HEK293T (cell line): ENCODE measurements around the gene HSF5.

Experiments used
- CTCF ChIA-PET: fragments of 350-600 bp; formaldehyde crosslinking; extraction: SDS; loops from one replicate; lab custom pipeline; 2021; ENCODE audit warnings: antibody characterized with exemption, inconsistent platforms; lab: Yijun Ruan, JAX
- POLR2A ChIA-PET: fragments of 350-600 bp; formaldehyde crosslinking; extraction: SDS; loops from one replicate; lab custom pipeline; 2020; ENCODE audit warnings: antibody characterized with exemption, inconsistent platforms; lab: Yijun Ruan, JAX
- DNase-seq: peaks from one replicate; pipeline ENCODE4 v3.0.0; 2012; ENCODE audit warnings: mixed read lengths; ENCODE audit errors: extremely low spot score
- ARNT ChIP-seq: fragments of 450-650 bp; IDR thresholded peaks from 2 replicates; pipeline ENCODE4 v1.6.1; 2017; ENCODE audit warnings: mild to moderate bottlenecking
- BHLHE40 ChIP-seq: fragments of 450-650 bp; IDR thresholded peaks from 2 replicates; pipeline ENCODE4 v1.6.1; 2016; ENCODE audit warnings: mild to moderate bottlenecking, moderate library complexity, borderline replicate concordance
- CTBP1 ChIP-seq: fragments of 450-650 bp; IDR thresholded peaks from 2 replicates; pipeline ENCODE4 v1.6.1; 2016; ENCODE audit warnings: borderline replicate concordance
- ELF4 ChIP-seq: fragments of 450-650 bp; IDR thresholded peaks from 2 replicates; pipeline ENCODE4 v1.6.1; 2017; ENCODE audit warnings: antibody characterized with exemption
- FOXA1 ChIP-seq: fragments of 450-650 bp; IDR thresholded peaks from 2 replicates; pipeline ENCODE4 v1.6.1; 2016; ENCODE audit warnings: mild to moderate bottlenecking
- FOXK2 ChIP-seq: fragments of 450-650 bp; IDR thresholded peaks from 2 replicates; pipeline ENCODE4 v1.6.1; 2016; ENCODE audit warnings: mild to moderate bottlenecking
- FOXM1 ChIP-seq: fragments of 450-650 bp; IDR thresholded peaks from 2 replicates; pipeline ENCODE4 v1.6.1; 2017; ENCODE audit warnings: mild to moderate bottlenecking, borderline replicate concordance
- HDGF ChIP-seq: fragments of 450-650 bp; IDR thresholded peaks from 2 replicates; pipeline ENCODE4 v1.6.1; 2017; ENCODE audit warnings: antibody characterized with exemption, borderline replicate concordance
- L3MBTL2 ChIP-seq: fragments of 450-650 bp; conservative IDR thresholded peaks from 2 replicates; pipeline ENCODE4 v1.6.1; 2016; ENCODE audit warnings: mild to moderate bottlenecking
- LEF1 ChIP-seq: fragments of 450-650 bp; IDR thresholded peaks from 2 replicates; pipeline ENCODE4 v1.6.1; 2017; ENCODE audit warnings: mild to moderate bottlenecking, borderline replicate concordance
- NFRKB ChIP-seq: fragments of 450-650 bp; IDR thresholded peaks from 2 replicates; pipeline ENCODE4 v1.6.1; 2016; ENCODE audit warnings: mild to moderate bottlenecking, moderate library complexity
- SP1 ChIP-seq: fragments of 450-650 bp; IDR thresholded peaks from 2 replicates; pipeline ENCODE4 v1.6.1; 2017
- SUZ12 ChIP-seq: fragments of 450-650 bp; IDR thresholded peaks from 2 replicates; pipeline ENCODE4 v1.6.1; 2016; ENCODE audit warnings: mild to moderate bottlenecking
- TARDBP ChIP-seq: fragments of 450-650 bp; IDR thresholded peaks from 2 replicates; pipeline ENCODE4 v1.6.1; 2016
- ZNF384 ChIP-seq: fragments of 450-650 bp; IDR thresholded peaks from 2 replicates; pipeline ENCODE4 v1.6.1; 2016
- TF ChIP-seq, protein P1 (sequence below): fragments of 450-650 bp; IDR thresholded peaks from 2 replicates; pipeline ENCODE4 v1.6.1; 2016

The HSF5 gene

DNA sequence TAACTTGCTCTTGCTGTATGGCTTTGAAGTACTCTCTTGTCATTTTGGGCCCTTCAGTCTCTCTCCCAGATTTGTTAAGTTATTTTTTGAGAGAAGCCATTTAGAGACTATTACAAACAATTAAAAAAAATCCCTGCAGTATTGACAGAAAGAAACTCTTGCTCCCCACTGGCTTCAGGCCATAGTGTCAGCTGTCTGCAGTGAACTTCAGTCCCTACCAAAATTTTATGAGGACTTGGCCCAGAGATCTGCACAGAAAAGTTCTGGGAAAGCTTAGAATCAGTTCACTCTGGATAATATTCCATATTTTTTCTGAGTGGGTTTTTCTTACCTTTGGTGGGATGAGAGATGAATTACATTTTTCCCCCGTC, 105.4 kb downstream of the HSF5 start:
- POLR2A ChIA-PET, result interaction anchor here (1.2 to 1.7 kb wide), 2 partner anchors 31 to 32 kb away, joined by 6 to 7 read pairs; partner anchors contain the start of gene SUPT4H1
- no peak for TF ChIP-seq NFRKB
- TF ChIP-seq BHLHE40, result no peak
- no peak for TF ChIP-seq TARDBP
- no peak for TF ChIP-seq ELF4
- TF ChIP-seq, protein P1, sequence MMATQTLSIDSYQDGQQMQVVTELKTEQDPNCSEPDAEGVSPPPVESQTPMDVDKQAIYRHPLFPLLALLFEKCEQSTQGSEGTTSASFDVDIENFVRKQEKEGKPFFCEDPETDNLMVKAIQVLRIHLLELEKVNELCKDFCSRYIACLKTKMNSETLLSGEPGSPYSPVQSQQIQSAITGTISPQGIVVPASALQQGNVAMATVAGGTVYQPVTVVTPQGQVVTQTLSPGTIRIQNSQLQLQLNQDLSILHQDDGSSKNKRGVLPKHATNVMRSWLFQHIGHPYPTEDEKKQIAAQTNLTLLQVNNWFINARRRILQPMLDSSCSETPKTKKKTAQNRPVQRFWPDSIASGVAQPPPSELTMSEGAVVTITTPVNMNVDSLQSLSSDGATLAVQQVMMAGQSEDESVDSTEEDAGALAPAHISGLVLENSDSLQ, result no peak
- no peak for TF ChIP-seq SUZ12
- no peak for TF ChIP-seq SP1
- TF ChIP-seq LEF1, result no peak
- no peak for TF ChIP-seq CTBP1
- TF ChIP-seq ZNF384, result no peak

DNA sequence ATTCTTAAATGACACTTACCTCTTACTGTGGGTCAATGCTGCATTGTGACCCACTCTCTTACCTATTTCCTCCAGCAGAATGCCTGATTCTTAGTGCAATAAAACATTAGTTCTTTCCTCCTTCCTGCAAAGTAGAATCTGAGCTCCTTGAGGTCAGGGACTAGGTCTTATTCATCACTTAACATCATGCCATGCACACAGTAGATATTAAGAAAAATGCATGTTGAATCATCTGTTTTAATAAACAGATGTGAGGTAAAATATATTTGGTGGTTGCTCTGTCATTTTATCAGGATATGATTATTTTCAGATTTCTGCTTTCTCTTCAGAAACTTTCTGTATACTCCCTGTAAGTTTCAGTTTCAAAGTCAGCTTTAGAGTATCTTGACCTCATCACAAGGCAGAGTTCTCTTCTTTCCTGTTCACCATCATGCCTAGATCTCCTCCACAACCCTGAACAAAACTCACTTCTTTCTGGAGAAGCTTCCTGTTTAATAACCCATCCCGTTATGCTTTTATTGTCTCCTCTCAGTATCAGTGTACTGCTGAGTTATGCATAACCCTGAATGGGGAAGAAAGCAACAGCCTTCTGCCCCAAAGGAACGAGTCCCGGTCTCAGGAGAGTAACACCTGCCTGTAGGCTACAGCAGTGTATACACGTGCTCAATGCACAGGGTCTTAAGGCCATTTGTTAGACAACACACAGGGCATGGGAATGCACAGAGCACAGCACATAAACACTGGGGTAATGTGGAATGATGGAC, 105.9 kb downstream of the HSF5 start:
- no peak for DNase-seq
- ChIA-PET POLR2A (interaction anchor here (1.2 kb wide), 1 partner anchor 30 kb away, joined by 7 read pairs; the partner anchor contains the start of gene SUPT4H1), CTCF (no interaction called here)
- TF ChIP-seq FOXK2 (no peak), ELF4 (no peak), HDGF (no peak), ZNF384 (no peak), LEF1 (no peak), ARNT (no peak), FOXM1 (no peak), FOXA1 (no peak), SUZ12 (no peak)
- TF ChIP-seq, protein P1, result no peak

More for the DNA sequence above, 105.4 kb downstream of the HSF5 start:
- CTCF ChIA-PET, result no interaction called here
- DNase-seq, result no peak

DNA sequence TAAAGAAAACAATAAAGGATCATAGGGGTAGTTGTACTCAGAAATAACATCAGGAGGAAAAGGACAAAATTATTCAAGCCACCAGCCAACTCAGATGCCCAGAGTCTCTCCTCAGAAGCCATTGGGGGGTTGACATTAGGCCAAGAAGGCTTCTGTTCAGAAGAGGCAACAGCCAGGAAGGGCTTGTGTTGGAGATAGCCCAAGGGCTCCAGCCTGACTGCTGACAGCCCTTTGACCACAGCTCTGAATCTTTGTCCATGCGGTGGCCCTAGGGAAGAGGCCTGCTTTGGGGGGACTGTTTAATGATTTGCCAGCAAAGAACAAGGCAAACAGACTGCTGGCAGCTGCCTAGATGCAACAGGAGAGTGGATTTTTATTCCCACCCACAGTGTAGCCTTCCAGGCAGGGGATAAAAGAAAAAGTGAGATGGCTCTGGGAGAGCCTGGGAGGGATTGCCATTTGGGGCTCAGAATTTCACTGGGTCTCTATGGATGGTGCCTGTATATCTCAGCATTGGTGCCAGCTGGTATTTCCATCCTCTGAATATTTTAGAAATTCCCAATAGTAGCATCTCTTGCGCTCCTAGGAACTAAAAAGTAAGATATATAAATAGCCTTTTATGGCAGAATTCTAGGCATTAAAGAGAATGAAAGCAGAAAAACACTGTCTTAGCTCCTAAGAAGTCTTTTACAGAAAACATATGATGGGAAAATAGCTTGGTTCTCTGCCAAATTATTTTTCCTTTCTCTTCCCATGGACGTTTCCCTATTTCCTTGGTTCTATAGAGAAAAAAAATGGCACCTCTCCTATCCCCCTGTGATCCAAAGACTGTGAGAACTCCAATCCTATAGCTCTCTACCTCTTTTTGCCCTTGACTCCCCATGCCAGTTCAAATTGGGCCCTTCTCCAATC, 106.8 kb downstream of the HSF5 start:
- ChIA-PET CTCF (interaction anchor here (0.6 kb wide), 1 partner anchor 164 kb away, joined by 4 read pairs; no protein-coding TSS in a partner anchor), POLR2A (interaction anchor here (1.2 kb wide), 1 partner anchor 29 kb away, joined by 7 read pairs; the partner anchor contains the start of gene SUPT4H1)
- no peak for DNase-seq
- no peak for TF ChIP-seq NFRKB
- TF ChIP-seq SP1, result no peak
- no peak for TF ChIP-seq LEF1
- no peak for TF ChIP-seq CTBP1
- TF ChIP-seq L3MBTL2, result no peak
- no peak for TF ChIP-seq HDGF
- TF ChIP-seq FOXK2, result no peak
- no peak for TF ChIP-seq SUZ12
- TF ChIP-seq, protein P1, result no peak
- no peak for TF ChIP-seq BHLHE40
- no peak for TF ChIP-seq FOXA1
- no peak for TF ChIP-seq ELF4
- TF ChIP-seq TARDBP, result no peak
- TF ChIP-seq FOXM1, result no peak
- TF ChIP-seq ARNT, result no peak

DNA sequence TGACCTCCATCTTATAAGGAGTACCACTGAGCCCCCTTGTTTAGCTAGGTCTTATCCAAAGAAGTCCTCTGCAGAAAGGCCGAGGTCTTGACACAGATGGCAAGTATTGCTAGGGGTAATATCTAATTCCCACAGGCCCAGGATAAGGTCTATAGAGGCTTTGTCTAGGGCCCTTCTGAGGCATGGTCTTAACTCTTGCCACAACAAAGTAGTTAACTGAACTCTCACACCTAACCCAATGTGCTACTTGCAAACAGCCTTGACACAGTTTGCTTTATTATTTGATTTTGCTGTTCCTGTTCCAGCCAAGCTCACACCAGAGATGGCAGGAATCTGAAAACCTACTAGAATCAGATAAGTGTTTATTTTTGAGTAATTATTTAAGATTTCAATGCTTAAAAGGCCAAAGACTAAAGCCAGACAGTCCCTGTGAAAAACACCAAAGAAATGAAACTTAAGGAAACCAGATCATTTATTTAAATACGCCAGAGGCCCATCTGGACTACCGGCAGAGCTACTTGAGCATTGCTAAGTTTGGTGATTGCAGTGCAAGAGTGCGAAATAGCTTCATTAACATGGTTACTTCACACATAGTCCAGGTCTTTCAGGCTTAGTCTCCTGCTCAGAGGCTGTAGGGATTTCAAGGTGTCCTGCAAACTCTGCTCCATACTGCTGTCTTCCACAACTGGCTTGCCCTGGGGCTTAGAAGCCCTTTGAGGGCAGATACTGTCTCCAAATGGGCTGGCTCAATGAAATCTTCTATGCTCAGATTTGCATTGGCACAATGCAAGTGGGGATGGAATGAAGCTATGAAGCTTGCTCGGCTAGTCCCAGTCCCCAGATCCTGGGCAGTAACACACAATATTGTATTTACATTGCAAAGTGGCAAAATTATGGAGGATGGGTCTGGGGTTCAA, 107.7 kb downstream of the HSF5 start:
- no peak for TF ChIP-seq BHLHE40
- no peak for TF ChIP-seq LEF1
- TF ChIP-seq CTBP1, result no peak
- TF ChIP-seq TARDBP, result no peak
- no peak for TF ChIP-seq NFRKB
- no peak for TF ChIP-seq L3MBTL2
- TF ChIP-seq SUZ12, result no peak
- TF ChIP-seq, protein P1, result no peak
- TF ChIP-seq SP1, result no peak
- no peak for DNase-seq
- CTCF ChIA-PET, result no interaction called here
- POLR2A ChIA-PET, result interaction anchor here (1.6 to 2.7 kb wide), 2 partner anchors 28 to 36 kb away, joined by 6 to 10 read pairs; partner anchors contain the start of genes RNF43 and SUPT4H1
